ENCODE data around the gene PDZD2. TPM values are rescaled to one million over a fixed set of nuclear protein-coding genes. Genes with fewer than 3 reads are reported as not detected.
"Not testable (repeated sequence)": the region's sequence is repeated elsewhere in the genome, so short reads cannot be mapped to it uniquely, and the experiment has no call there.

PDZD2 gene
- total and polyA plus RNA-seq, 4 experiments from 2014 or later, result 0.07 to 1.1 (median 0.68) TPM

- peaks cover 0 to 6% (median 2%) of the 10 kb centered on the region in 8 donors for H3K9me3 Mint-ChIP-seq
- Histone ChIP-seq H3K4me3 (ENCODE audit: low read length in 2 of 2) (no peak overlapping the region), H3K36me3 (ENCODE audit: insufficient read depth, low read length) (no peaks in the 10 kb centered on the region), H3K4me1 (ENCODE audit: insufficient read depth, low read length) (no peaks in the 10 kb centered on the region), H3K9me3 (ENCODE audit: control insufficient read depth in 1 of 2, low read length in 2 of 2) (no peaks in the 10 kb centered on the region), H3K27ac (ENCODE audit: low read depth, low read length) (no peak overlapping the region), H3K27me3 (ENCODE audit: insufficient read depth, low read length) (no peaks in the 10 kb centered on the region)
- H3K4me1 Mint-ChIP-seq, result peaks cover 0 to 3% (median 0%) of the 10 kb centered on the region in 4 donors
- H3K27ac Mint-ChIP-seq, result no peak overlapping the region
- H3K4me3 Mint-ChIP-seq, result no peak overlapping the region
- H3K27me3 Mint-ChIP-seq, result no peaks in the 10 kb centered on the region
- CTCF ChIA-PET (ENCODE audit: partially characterized antibody), result no interaction called here
- DNase-seq, result no peak
- POLR2A ChIA-PET (ENCODE audit: partially characterized antibody), result no interaction called here
- intact Hi-C loops (cut with micrococcal nuclease), result no loop called here
- no peaks in the 10 kb centered on the region for H3K36me3 Mint-ChIP-seq
Observed at GRCh38 chr5:31757806-31758205, 118.9 kb downstream of the PDZD2 start.

- Mint-ChIP-seq H3K4me1 (peaks cover 0 to 3% (median 0%) of the 10 kb centered on the region in 4 donors), H3K27me3 (no peaks in the 10 kb centered on the region), H3K9me3 (peaks cover 0 to 6% (median 2%) of the 10 kb centered on the region in 8 donors), H3K4me3 (no peak overlapping the region), H3K36me3 (no peaks in the 10 kb centered on the region), H3K27ac (no peak overlapping the region)
- Histone ChIP-seq H3K27me3 (ENCODE audit: insufficient read depth, low read length) (no peaks in the 10 kb centered on the region), H3K9me3 (ENCODE audit: control insufficient read depth in 1 of 2, low read length in 2 of 2) (no peaks in the 10 kb centered on the region), H3K36me3 (ENCODE audit: insufficient read depth, low read length) (no peaks in the 10 kb centered on the region), H3K4me3 (ENCODE audit: low read length in 2 of 2) (no peak overlapping the region), H3K4me1 (ENCODE audit: insufficient read depth, low read length) (no peaks in the 10 kb centered on the region), H3K27ac (ENCODE audit: low read depth, low read length) (no peak overlapping the region)
- intact Hi-C loops (cut with micrococcal nuclease), result no loop called here
- CTCF ChIA-PET (ENCODE audit: partially characterized antibody), result no interaction called here
- DNase-seq, result no peak
- POLR2A ChIA-PET (ENCODE audit: partially characterized antibody), result no interaction called here
Observed at GRCh38 chr5:31758803-31759425, 120.0 kb downstream of the PDZD2 start.

DNA sequence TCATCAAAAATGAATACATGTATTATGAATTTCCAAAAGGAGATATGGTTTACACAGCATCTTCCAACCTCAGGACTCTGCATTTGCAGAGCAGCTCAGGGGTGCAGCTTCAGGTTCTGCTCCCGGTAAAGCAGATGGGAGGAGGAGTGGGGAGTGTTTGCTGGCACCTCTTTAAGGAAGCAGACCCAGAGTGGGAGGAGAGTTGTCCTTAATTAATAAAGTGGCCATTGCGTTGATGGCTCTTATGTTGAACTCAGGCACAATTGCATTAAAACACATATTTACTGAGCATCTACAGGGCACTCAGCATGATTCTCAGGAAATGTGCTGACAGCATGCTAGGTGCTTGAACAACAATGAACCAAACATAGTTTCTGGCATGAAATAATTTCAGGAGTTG, 121.0 kb downstream of the PDZD2 start:
- Mint-ChIP-seq H3K9me3 (peaks cover 0 to 8% (median 3%) of the 10 kb centered on the region in 8 donors), H3K36me3 (no peaks in the 10 kb centered on the region), H3K4me1 (peaks cover 0 to 3% (median 0%) of the 10 kb centered on the region in 4 donors), H3K4me3 (no peak overlapping the region), H3K27ac (no peak overlapping the region), H3K27me3 (no peaks in the 10 kb centered on the region)
- intact Hi-C loops (cut with micrococcal nuclease), result no loop called here
- Histone ChIP-seq H3K27ac (ENCODE audit: low read depth, low read length) (no peak overlapping the region), H3K4me3 (ENCODE audit: low read length in 2 of 2) (no peak overlapping the region), H3K36me3 (ENCODE audit: insufficient read depth, low read length) (no peaks in the 10 kb centered on the region), H3K4me1 (ENCODE audit: insufficient read depth, low read length) (no peaks in the 10 kb centered on the region), H3K27me3 (ENCODE audit: insufficient read depth, low read length) (no peaks in the 10 kb centered on the region), H3K9me3 (ENCODE audit: control insufficient read depth in 1 of 2, low read length in 2 of 2) (no peaks in the 10 kb centered on the region)
- POLR2A ChIA-PET (ENCODE audit: partially characterized antibody), result no interaction called here
- CTCF ChIA-PET (ENCODE audit: partially characterized antibody), result no interaction called here
- no peak for DNase-seq

GRCh38 chr5:31761877-31762276, 122.9 kb downstream of the PDZD2 start:
- ChIA-PET POLR2A (ENCODE audit: partially characterized antibody) (no interaction called here), CTCF (ENCODE audit: partially characterized antibody) (no interaction called here)
- Histone ChIP-seq H3K4me3 (ENCODE audit: low read length in 2 of 2) (no peak overlapping the region), H3K9me3 (ENCODE audit: control insufficient read depth in 1 of 2, low read length in 2 of 2) (no peaks in the 10 kb centered on the region), H3K4me1 (ENCODE audit: insufficient read depth, low read length) (no peaks in the 10 kb centered on the region), H3K27ac (ENCODE audit: low read depth, low read length) (no peak overlapping the region), H3K27me3 (ENCODE audit: insufficient read depth, low read length) (no peaks in the 10 kb centered on the region), H3K36me3 (ENCODE audit: insufficient read depth, low read length) (no peaks in the 10 kb centered on the region)
- Mint-ChIP-seq H3K27me3 (no peaks in the 10 kb centered on the region), H3K4me3 (no peak overlapping the region), H3K36me3 (no peaks in the 10 kb centered on the region), H3K9me3 (peaks cover 0 to 8% (median 3%) of the 10 kb centered on the region in 8 donors), H3K27ac (no peak overlapping the region), H3K4me1 (peaks cover 0 to 3% (median 0%) of the 10 kb centered on the region in 4 donors)
- no peak for DNase-seq
- intact Hi-C loops (cut with micrococcal nuclease), result no loop called here

DNA sequence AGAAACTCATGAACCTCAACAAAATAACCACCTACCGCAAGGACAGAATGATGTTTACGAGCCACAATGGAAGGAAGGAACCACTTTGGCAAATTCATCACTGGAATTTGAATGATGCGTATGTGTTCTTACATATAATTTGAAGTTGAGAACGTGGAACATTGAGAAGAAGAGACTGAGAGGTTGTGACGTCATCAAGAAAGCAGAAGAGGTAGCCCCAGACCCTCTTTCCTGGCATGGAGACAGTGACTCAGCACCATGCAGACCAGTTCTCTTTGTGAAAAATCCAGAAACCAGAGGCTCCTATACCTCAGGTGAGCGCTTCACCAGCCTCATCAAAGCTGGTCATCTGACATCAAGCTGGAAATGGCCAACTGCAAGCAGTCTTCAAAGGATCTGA, 124.5 kb downstream of the PDZD2 start:
- ChIA-PET CTCF (ENCODE audit: partially characterized antibody) (no interaction called here), POLR2A (ENCODE audit: partially characterized antibody) (no interaction called here)

DNA sequence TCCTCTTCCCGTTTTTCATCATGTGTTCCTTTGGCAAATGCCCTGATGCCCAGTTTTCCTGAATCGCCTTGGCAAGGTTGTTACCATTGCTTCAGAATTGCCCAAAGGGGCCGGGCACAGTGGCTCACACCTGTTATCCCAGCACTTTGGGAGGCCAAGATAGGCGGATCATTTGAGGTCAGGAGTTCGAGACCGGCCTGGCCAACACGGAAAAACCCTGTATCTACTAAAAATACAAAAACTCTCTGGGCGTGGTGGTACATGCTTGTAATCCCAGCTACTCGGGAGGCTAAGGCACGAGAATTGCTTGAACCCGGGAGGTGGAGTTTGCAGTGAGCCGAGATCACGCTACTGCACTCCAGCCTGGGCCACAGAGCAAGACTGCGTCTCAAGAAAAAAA, 125.8 kb downstream of the PDZD2 start:
- intact Hi-C loops (cut with micrococcal nuclease); H3K9me3 Mint-ChIP-seq; H3K4me1 Mint-ChIP-seq; H3K27ac Mint-ChIP-seq; H3K27me3 Mint-ChIP-seq; H3K27me3 ChIP-seq (ENCODE audit: insufficient read depth, low read length); DNase-seq; H3K36me3 ChIP-seq (ENCODE audit: insufficient read depth, low read length); H3K4me3 ChIP-seq (ENCODE audit: low read length in 2 of 2); H3K4me1 ChIP-seq (ENCODE audit: insufficient read depth, low read length); POLR2A ChIA-PET (ENCODE audit: partially characterized antibody); CTCF ChIA-PET (ENCODE audit: partially characterized antibody); H3K27ac ChIP-seq (ENCODE audit: low read depth, low read length); H3K4me3 Mint-ChIP-seq; H3K36me3 Mint-ChIP-seq; H3K9me3 ChIP-seq (ENCODE audit: control insufficient read depth in 1 of 2, low read length in 2 of 2): not testable (repeated sequence)

More for the DNA sequence above, 124.5 kb downstream of the PDZD2 start:
- Mint-ChIP-seq H3K4me3 (no peak overlapping the region), H3K4me1 (peaks cover 0 to 3% (median 0%) of the 10 kb centered on the region in 4 donors), H3K36me3 (no peaks in the 10 kb centered on the region), H3K9me3 (peaks cover 0 to 8% (median 3%) of the 10 kb centered on the region in 8 donors), H3K27ac (no peak overlapping the region), H3K27me3 (no peaks in the 10 kb centered on the region)
- Histone ChIP-seq H3K4me3 (ENCODE audit: low read length in 2 of 2) (no peak overlapping the region), H3K27ac (ENCODE audit: low read depth, low read length) (no peak overlapping the region), H3K4me1 (ENCODE audit: insufficient read depth, low read length) (no peaks in the 10 kb centered on the region), H3K36me3 (ENCODE audit: insufficient read depth, low read length) (no peaks in the 10 kb centered on the region), H3K27me3 (ENCODE audit: insufficient read depth, low read length) (no peaks in the 10 kb centered on the region), H3K9me3 (ENCODE audit: control insufficient read depth in 1 of 2, low read length in 2 of 2) (no peaks in the 10 kb centered on the region)
- no peak for DNase-seq
- intact Hi-C loops (cut with micrococcal nuclease), result no loop called here

- H3K27ac ChIP-seq (ENCODE audit: low read depth, low read length), result no peak overlapping the region
- intact Hi-C loops (cut with micrococcal nuclease), result no loop called here
- no peaks in the 10 kb centered on the region for H3K27me3 ChIP-seq (ENCODE audit: insufficient read depth, low read length)
- Mint-ChIP-seq H3K36me3 (no peaks in the 10 kb centered on the region), H3K4me3 (no peak overlapping the region), H3K27ac (no peak overlapping the region), H3K4me1 (peaks cover 0 to 10% (median 6%) of the 10 kb centered on the region in 4 donors), H3K27me3 (no peaks in the 10 kb centered on the region), H3K9me3 (peaks cover 0 to 5% (median under 1%) of the 10 kb centered on the region in 8 donors)
- H3K4me3 ChIP-seq (ENCODE audit: low read length in 2 of 2), result no peak overlapping the region
- DNase-seq, result no peak
- no peaks in the 10 kb centered on the region for H3K9me3 ChIP-seq (ENCODE audit: control insufficient read depth in 1 of 2, low read length in 2 of 2)
- ChIA-PET CTCF (ENCODE audit: partially characterized antibody) (no interaction called here), POLR2A (ENCODE audit: partially characterized antibody) (no interaction called here)
- no peaks in the 10 kb centered on the region for H3K4me1 ChIP-seq (ENCODE audit: insufficient read depth, low read length)
- H3K36me3 ChIP-seq (ENCODE audit: insufficient read depth, low read length), result no peaks in the 10 kb centered on the region
Observed at GRCh38 chr5:31767335-31768031, 128.6 kb downstream of the PDZD2 start.
